Liver (tissue), 3 donors: ENCODE measurements around the gene ARGFX.

Source experiments
- RAD21 ChIP-seq, 2 donors: IDR thresholded peaks; 2 replicates each; pipeline ENCODE4 v1.6.1; 2016; ENCODE audit warnings: antibody characterized with exemption in 2 of 2, mild to moderate bottlenecking in 2 of 2
- TAF1 ChIP-seq: conservative IDR thresholded peaks from 2 replicates; pipeline ENCODE4 v1.6.1; 2016; ENCODE audit warnings: antibody characterized with exemption, mild to moderate bottlenecking
- YY1 ChIP-seq: IDR thresholded peaks from 2 replicates; pipeline ENCODE4 v1.6.1; 2016; ENCODE audit warnings: antibody characterized with exemption, mild to moderate bottlenecking
- TF ChIP-seq, protein P1 (sequence below): fragments of 150-350 bp; IDR thresholded peaks from 2 replicates; pipeline ENCODE4 v1.5.1; 2017; ENCODE audit warnings: improper control_type of control experiment, low read depth, low read length; ENCODE audit not compliant: missing input control
- TF ChIP-seq, protein P2 (sequence below): IDR thresholded peaks from 2 replicates; pipeline ENCODE4 v1.6.1; 2016; ENCODE audit warnings: antibody characterized with exemption
- donor health status: healthy.
- donor health status: healthy.

DNA sequence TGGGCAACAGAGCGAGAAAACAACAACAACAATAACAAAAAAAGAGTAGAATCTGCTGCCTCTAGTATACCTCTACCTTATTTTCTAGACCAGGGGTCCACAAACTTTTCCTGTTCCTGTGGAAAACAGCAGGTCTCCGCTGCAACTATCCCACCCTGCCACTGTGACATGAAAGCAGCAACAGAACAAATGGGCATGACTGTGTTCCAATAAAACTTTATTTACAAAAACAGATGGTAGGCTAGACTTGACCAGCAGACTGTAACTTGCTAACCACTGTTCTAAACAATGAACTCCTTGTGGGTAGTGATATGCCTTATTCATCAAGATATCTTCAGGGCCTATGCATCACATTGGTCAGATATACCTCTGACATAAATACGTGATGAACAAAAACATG is 47.2 kb upstream of the ARGFX start:
- TF ChIP-seq, protein P1, sequence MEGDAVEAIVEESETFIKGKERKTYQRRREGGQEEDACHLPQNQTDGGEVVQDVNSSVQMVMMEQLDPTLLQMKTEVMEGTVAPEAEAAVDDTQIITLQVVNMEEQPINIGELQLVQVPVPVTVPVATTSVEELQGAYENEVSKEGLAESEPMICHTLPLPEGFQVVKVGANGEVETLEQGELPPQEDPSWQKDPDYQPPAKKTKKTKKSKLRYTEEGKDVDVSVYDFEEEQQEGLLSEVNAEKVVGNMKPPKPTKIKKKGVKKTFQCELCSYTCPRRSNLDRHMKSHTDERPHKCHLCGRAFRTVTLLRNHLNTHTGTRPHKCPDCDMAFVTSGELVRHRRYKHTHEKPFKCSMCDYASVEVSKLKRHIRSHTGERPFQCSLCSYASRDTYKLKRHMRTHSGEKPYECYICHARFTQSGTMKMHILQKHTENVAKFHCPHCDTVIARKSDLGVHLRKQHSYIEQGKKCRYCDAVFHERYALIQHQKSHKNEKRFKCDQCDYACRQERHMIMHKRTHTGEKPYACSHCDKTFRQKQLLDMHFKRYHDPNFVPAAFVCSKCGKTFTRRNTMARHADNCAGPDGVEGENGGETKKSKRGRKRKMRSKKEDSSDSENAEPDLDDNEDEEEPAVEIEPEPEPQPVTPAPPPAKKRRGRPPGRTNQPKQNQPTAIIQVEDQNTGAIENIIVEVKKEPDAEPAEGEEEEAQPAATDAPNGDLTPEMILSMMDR = no peak
- TF ChIP-seq YY1 = no peak
- TF ChIP-seq, protein P2, sequence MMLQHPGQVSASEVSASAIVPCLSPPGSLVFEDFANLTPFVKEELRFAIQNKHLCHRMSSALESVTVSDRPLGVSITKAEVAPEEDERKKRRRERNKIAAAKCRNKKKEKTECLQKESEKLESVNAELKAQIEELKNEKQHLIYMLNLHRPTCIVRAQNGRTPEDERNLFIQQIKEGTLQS = no peak
- TF ChIP-seq TAF1 = no peak
- TF ChIP-seq RAD21 (IDR thresholded peaks at IDR 0.05) = no peak
